Measurements from ENCODE around the gene NUDT8. TPM values are rescaled to one million over a fixed set of nuclear protein-coding genes. Genes with fewer than 3 reads are reported as not detected.

NUDT8 gene
- total and polyA plus RNA-seq, 2 experiments from 2014 or later, result 5.0 to 15.1 TPM

DNA sequence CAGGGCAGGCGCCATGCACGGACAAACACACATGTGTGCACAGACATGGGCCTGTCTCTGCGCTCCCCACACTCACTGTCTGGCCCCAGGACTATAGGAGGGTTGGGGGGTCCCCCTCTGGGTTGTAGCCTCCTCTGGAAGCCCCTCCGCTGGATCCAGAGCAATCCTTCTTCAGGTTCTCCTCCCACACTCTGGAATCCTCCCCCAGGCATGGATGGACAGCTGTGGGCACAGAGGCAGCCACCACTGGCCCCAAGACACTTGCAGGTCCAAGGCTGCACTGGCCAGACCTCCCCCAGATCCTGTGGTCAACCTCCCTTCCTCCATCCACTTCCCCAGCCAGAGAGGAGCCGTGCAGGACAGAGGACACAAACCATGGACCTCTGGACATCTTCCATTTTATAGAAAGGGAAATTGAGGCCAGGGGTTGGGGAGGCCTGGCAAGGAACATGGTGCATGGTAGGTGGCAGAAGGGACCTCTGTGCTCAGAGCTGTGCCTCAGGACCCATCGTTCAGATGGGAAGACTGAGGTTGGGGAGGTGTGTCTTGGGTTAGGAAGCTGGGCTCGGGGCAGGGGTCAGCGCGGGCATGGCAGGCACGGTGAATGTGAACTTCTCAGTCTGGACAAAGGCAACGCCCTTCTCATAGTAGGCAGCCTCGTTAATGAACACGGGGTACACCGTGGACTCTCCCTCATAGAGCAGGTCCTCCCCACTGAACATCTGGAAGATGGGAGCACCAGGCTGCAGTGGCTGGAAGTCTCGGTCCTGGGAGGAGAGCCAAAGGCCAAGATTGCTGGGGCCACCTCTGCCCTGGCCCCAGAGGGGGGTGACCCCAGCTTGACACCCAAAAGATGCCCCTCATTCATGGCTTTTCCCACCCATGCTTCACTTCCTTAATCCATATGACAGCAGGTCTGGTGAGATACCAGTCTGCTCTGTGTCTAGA lies 12.7 kb upstream of the NUDT8 start (continued):
- TF ChIP-seq, protein P1, sequence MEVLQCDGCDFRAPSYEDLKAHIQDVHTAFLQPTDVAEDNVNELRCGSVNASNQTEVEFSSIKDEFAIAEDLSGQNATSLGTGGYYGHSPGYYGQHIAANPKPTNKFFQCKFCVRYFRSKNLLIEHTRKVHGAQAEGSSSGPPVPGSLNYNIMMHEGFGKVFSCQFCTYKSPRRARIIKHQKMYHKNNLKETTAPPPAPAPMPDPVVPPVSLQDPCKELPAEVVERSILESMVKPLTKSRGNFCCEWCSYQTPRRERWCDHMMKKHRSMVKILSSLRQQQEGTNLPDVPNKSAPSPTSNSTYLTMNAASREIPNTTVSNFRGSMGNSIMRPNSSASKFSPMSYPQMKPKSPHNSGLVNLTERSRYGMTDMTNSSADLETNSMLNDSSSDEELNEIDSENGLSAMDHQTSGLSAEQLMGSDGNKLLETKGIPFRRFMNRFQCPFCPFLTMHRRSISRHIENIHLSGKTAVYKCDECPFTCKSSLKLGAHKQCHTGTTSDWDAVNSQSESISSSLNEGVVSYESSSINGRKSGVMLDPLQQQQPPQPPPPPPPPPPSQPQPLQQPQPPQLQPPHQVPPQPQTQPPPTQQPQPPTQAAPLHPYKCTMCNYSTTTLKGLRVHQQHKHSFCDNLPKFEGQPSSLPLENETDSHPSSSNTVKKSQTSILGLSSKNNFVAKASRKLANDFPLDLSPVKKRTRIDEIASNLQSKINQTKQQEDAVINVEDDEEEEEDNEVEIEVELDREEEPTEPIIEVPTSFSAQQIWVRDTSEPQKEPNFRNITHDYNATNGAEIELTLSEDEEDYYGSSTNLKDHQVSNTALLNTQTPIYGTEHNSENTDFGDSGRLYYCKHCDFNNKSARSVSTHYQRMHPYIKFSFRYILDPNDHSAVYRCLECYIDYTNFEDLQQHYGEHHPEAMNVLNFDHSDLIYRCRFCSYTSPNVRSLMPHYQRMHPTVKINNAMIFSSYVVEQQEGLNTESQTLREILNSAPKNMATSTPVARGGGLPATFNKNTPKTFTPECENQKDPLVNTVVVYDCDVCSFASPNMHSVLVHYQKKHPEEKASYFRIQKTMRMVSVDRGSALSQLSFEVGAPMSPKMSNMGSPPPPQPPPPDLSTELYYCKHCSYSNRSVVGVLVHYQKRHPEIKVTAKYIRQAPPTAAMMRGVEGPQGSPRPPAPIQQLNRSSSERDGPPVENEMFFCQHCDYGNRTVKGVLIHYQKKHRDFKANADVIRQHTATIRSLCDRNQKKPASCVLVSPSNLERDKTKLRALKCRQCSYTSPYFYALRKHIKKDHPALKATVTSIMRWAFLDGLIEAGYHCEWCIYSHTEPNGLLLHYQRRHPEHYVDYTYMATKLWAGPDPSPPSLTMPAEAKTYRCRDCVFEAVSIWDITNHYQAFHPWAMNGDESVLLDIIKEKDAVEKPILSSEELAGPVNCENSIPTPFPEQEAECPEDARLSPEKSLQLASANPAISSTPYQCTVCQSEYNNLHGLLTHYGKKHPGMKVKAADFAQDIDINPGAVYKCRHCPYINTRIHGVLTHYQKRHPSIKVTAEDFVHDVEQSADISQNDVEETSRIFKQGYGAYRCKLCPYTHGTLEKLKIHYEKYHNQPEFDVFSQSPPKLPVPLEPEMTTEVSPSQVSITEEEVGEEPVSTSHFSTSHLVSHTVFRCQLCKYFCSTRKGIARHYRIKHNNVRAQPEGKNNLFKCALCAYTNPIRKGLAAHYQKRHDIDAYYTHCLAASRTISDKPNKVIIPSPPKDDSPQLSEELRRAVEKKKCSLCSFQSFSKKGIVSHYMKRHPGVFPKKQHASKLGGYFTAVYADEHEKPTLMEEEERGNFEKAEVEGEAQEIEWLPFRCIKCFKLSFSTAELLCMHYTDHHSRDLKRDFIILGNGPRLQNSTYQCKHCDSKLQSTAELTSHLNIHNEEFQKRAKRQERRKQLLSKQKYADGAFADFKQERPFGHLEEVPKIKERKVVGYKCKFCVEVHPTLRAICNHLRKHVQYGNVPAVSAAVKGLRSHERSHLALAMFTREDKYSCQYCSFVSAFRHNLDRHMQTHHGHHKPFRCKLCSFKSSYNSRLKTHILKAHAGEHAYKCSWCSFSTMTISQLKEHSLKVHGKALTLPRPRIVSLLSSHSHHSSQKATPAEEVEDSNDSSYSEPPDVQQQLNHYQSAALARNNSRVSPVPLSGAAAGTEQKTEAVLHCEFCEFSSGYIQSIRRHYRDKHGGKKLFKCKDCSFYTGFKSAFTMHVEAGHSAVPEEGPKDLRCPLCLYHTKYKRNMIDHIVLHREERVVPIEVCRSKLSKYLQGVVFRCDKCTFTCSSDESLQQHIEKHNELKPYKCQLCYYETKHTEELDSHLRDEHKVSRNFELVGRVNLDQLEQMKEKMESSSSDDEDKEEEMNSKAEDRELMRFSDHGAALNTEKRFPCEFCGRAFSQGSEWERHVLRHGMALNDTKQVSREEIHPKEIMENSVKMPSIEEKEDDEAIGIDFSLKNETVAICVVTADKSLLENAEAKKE (CRISPR knock-in tag; IDR thresholded peaks at IDR 0.05), result no peak
- TF ChIP-seq CREB1 (CRISPR knock-in tag; IDR thresholded peaks at IDR 0.05; ENCODE audit: low read depth), result no peak

DNA sequence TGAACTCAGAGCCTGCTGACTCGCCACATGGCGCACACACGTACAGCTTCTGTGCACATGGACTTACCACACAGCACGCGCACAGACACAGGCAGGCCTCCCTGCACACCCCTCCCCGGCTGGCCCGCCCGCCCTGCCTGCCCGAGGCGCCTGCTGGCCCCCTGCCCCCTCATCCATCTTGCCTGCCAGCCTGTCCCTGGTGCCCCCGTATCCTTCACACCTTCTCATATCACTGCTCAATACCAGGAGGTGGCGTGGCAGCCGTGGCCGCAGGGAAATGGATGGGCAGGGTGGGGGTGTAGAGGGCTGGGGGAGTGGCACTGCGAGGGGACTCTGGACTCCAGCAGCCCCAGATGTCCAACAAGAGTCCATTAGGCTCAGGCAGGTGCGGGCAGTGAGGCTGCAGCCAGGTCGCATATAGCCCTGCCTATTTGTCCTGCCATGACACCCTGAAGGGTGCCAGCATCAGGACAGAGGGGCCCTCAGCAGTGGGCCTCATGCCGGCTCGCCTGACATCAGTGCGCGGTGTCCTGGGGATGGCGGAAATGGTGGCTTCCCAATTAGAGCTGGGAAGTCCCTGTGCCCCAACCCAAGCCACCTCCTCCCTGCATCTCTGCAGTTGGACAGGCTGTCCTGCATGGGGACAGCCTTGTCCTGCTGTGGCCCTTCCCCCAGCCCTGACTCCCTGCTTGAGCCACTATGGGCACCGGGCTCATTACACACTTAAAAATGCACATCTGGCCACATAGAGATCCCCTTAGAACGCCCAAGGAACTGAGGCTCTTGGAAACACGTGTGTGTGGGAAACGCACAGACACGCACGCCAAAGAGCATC lies 11.8 kb upstream of the NUDT8 start:
- H3K9me3 Mint-ChIP-seq, result no peaks in the 10 kb centered on the region; the same call in 2 of the 3 replicates
- H3K27me3 Mint-ChIP-seq (ENCODE audit: insufficient read depth, low read depth, poor library complexity), result peaks cover 12% of the 10 kb centered on the region
- Histone ChIP-seq H4K20me1 (replicated peaks; ENCODE audit: insufficient read depth) (no peaks in the 10 kb centered on the region), H3K4me3 (no peak overlapping the region), H2AFZ (no peak overlapping the region), H3K27ac (ENCODE audit: low read depth) (no peak overlapping the region), H3K4me2 (no peak overlapping the region), H3K27me3 (ENCODE audit: insufficient read depth) (peaks cover 8% of the 10 kb centered on the region), H3K79me2 (replicated peaks; ENCODE audit: insufficient read depth) (no peaks in the 10 kb centered on the region), H3K36me3 (ENCODE audit: insufficient read depth) (no peaks in the 10 kb centered on the region), H3F3A (replicated peaks; ENCODE audit: low read depth) (no peaks in the 10 kb centered on the region), H3K9me2 (ENCODE audit: insufficient read depth) (no peaks in the 10 kb centered on the region), H3K4me1 (ENCODE audit: insufficient read depth) (no peaks in the 10 kb centered on the region)
- H3K36me3 Mint-ChIP-seq (ENCODE audit: low read depth), result no peaks in the 10 kb centered on the region
- H3K4me1 Mint-ChIP-seq, result peaks cover 2% of the 10 kb centered on the region; the same call in 1 of the 3 replicates
- H3K27ac Mint-ChIP-seq, result no peak overlapping the region
- H3K4me3 Mint-ChIP-seq, result no peak overlapping the region
- ATAC-seq, result no peak
- DNase-seq (ENCODE audit: low spot score), result no peak
- TF ChIP-seq CREB1 (CRISPR knock-in tag; IDR thresholded peaks at IDR 0.05; ENCODE audit: low read depth), result no peak
- TF ChIP-seq, protein P2, sequence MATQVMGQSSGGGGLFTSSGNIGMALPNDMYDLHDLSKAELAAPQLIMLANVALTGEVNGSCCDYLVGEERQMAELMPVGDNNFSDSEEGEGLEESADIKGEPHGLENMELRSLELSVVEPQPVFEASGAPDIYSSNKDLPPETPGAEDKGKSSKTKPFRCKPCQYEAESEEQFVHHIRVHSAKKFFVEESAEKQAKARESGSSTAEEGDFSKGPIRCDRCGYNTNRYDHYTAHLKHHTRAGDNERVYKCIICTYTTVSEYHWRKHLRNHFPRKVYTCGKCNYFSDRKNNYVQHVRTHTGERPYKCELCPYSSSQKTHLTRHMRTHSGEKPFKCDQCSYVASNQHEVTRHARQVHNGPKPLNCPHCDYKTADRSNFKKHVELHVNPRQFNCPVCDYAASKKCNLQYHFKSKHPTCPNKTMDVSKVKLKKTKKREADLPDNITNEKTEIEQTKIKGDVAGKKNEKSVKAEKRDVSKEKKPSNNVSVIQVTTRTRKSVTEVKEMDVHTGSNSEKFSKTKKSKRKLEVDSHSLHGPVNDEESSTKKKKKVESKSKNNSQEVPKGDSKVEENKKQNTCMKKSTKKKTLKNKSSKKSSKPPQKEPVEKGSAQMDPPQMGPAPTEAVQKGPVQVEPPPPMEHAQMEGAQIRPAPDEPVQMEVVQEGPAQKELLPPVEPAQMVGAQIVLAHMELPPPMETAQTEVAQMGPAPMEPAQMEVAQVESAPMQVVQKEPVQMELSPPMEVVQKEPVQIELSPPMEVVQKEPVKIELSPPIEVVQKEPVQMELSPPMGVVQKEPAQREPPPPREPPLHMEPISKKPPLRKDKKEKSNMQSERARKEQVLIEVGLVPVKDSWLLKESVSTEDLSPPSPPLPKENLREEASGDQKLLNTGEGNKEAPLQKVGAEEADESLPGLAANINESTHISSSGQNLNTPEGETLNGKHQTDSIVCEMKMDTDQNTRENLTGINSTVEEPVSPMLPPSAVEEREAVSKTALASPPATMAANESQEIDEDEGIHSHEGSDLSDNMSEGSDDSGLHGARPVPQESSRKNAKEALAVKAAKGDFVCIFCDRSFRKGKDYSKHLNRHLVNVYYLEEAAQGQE (IDR thresholded peaks at IDR 0.05; ENCODE audit: unreplicated experiment), result no peak
- TF ChIP-seq EZH2phosphoT487 (IDR thresholded peaks at IDR 0.05; ENCODE audit: unreplicated experiment), result no peak
- no peak for TF ChIP-seq EZH2 (IDR thresholded peaks at IDR 0.05; ENCODE audit: low read depth, unreplicated experiment)
- TF ChIP-seq, protein P3, sequence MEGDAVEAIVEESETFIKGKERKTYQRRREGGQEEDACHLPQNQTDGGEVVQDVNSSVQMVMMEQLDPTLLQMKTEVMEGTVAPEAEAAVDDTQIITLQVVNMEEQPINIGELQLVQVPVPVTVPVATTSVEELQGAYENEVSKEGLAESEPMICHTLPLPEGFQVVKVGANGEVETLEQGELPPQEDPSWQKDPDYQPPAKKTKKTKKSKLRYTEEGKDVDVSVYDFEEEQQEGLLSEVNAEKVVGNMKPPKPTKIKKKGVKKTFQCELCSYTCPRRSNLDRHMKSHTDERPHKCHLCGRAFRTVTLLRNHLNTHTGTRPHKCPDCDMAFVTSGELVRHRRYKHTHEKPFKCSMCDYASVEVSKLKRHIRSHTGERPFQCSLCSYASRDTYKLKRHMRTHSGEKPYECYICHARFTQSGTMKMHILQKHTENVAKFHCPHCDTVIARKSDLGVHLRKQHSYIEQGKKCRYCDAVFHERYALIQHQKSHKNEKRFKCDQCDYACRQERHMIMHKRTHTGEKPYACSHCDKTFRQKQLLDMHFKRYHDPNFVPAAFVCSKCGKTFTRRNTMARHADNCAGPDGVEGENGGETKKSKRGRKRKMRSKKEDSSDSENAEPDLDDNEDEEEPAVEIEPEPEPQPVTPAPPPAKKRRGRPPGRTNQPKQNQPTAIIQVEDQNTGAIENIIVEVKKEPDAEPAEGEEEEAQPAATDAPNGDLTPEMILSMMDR (conservative IDR thresholded peaks at IDR 0.05; ENCODE audit: low read depth in 2 of 2), result no peak
- no peak for TF ChIP-seq ZNF331 (CRISPR knock-in tag; IDR thresholded peaks at IDR 0.05; ENCODE audit: low read depth)

Data from GM23338 (cell line).